ENCODE data around the gene IL10RA. TPM values are rescaled to one million over a fixed set of nuclear protein-coding genes. Genes with fewer than 3 reads are reported as not detected.

The IL10RA gene
- total and polyA plus RNA-seq, 9 of the 15 experiments (the other 6 are each of a cell fraction or from before 2014, with no cell fraction given) = 0.17 to 17.3 (median 2.9) TPM

GRCh38 chr11:117985953-117986887, at the start of gene IL10RA (continued):
- TF ChIP-seq, protein P1, sequence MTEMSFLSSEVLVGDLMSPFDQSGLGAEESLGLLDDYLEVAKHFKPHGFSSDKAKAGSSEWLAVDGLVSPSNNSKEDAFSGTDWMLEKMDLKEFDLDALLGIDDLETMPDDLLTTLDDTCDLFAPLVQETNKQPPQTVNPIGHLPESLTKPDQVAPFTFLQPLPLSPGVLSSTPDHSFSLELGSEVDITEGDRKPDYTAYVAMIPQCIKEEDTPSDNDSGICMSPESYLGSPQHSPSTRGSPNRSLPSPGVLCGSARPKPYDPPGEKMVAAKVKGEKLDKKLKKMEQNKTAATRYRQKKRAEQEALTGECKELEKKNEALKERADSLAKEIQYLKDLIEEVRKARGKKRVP (CRISPR knock-in tag; IDR thresholded peaks at IDR 0.05) = no peak
- TF ChIP-seq, protein P2, sequence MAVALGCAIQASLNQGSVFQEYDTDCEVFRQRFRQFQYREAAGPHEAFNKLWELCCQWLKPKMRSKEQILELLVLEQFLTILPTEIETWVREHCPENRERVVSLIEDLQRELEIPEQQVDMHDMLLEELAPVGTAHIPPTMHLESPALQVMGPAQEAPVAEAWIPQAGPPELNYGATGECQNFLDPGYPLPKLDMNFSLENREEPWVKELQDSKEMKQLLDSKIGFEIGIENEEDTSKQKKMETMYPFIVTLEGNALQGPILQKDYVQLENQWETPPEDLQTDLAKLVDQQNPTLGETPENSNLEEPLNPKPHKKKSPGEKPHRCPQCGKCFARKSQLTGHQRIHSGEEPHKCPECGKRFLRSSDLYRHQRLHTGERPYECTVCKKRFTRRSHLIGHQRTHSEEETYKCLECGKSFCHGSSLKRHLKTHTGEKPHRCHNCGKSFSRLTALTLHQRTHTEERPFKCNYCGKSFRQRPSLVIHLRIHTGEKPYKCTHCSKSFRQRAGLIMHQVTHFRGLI (CRISPR knock-in tag; IDR thresholded peaks at IDR 0.05) = no peak
- no peak for TF ChIP-seq TAF15 (IDR thresholded peaks at IDR 0.05; ENCODE audit: low read depth, low read length)
- no peak for TF ChIP-seq NCOA1 (IDR thresholded peaks at IDR 0.05; ENCODE audit: low read depth)
- no peak for TF ChIP-seq SPI1 (IDR thresholded peaks at IDR 0.05; ENCODE audit: borderline replicate concordance, low read depth, low read length)
- TF ChIP-seq ZBTB1 (CRISPR knock-in tag; IDR thresholded peaks at IDR 0.05; ENCODE audit: borderline replicate concordance, low read depth) = peak; percentile 71; the same call in 1 of the 2 replicates
- no peak for TF ChIP-seq ZNF165 (CRISPR knock-in tag; IDR thresholded peaks at IDR 0.05; ENCODE audit: borderline replicate concordance)
- TF ChIP-seq SAFB2 (IDR thresholded peaks at IDR 0.05; ENCODE audit: borderline replicate concordance, low read depth, low read length, severe bottlenecking) = no peak
- TF ChIP-seq CBX2 (IDR thresholded peaks at IDR 0.05; ENCODE audit: insufficient read depth, low read length, poor library complexity, severe bottlenecking) = no peak
- no peak for TF ChIP-seq MYBL2 (IDR thresholded peaks at IDR 0.05; ENCODE audit: low read depth)
- no peak for TF ChIP-seq MYBL2 (CRISPR knock-in tag; IDR thresholded peaks at IDR 0.05; ENCODE audit: borderline replicate concordance)
- TF ChIP-seq IRF1 (CRISPR knock-in tag; IDR thresholded peaks at IDR 0.05; ENCODE audit: borderline replicate concordance) = no peak; the same call in 1 of the 2 replicates
- TF ChIP-seq, protein P3, sequence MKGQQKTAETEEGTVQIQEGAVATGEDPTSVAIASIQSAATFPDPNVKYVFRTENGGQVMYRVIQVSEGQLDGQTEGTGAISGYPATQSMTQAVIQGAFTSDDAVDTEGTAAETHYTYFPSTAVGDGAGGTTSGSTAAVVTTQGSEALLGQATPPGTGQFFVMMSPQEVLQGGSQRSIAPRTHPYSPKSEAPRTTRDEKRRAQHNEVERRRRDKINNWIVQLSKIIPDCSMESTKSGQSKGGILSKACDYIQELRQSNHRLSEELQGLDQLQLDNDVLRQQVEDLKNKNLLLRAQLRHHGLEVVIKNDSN (CRISPR knock-in tag; IDR thresholded peaks at IDR 0.05) = peak; percentile 52; the same call in 1 of the 2 replicates
- TF ChIP-seq, protein P4, sequence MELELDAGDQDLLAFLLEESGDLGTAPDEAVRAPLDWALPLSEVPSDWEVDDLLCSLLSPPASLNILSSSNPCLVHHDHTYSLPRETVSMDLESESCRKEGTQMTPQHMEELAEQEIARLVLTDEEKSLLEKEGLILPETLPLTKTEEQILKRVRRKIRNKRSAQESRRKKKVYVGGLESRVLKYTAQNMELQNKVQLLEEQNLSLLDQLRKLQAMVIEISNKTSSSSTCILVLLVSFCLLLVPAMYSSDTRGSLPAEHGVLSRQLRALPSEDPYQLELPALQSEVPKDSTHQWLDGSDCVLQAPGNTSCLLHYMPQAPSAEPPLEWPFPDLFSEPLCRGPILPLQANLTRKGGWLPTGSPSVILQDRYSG (tag; conservative IDR thresholded peaks at IDR 0.05; ENCODE audit: low read depth) = no peak
- TF ChIP-seq RBM22 (IDR thresholded peaks at IDR 0.05; ENCODE audit: low read depth, low read length, poor library complexity, severe bottlenecking) = peak; percentile 39
- TF ChIP-seq SMAD4 (CRISPR knock-in tag; conservative IDR thresholded peaks at IDR 0.05) = peak; percentile 59
- TF ChIP-seq NR2C1 (IDR thresholded peaks at IDR 0.05) = no peak
- 0 out of 2 replicates have a peak, but pooled peaks have one; percentile 16 for TF ChIP-seq NR2C1 (tag; IDR thresholded peaks at IDR 0.05)
- TF ChIP-seq PTRF (tag; IDR thresholded peaks at IDR 0.05) = no peak
- TF ChIP-seq BRCA1 (IDR thresholded peaks at IDR 0.05) = no peak
- 0 out of 2 replicates have a peak, but pooled peaks have one; percentile 60 for TF ChIP-seq BRCA1 (CRISPR knock-in tag; IDR thresholded peaks at IDR 0.05)
- no peak for TF ChIP-seq ZBED1 (IDR thresholded peaks at IDR 0.05)
- TF ChIP-seq ZNF253 (CRISPR knock-in tag; conservative IDR thresholded peaks at IDR 0.05) = no peak
